NCI-H82 treated with DMSO at 0.1 percent for 48 hours (cell line): Measurements from ENCODE around the gene DAB2.
"Not testable (repeated sequence)": the region's sequence is repeated elsewhere in the genome, so short reads cannot be mapped to it uniquely, and the experiment has no call there.

Experiments
- DNase-seq: peaks from one replicate; lab custom pipeline; 2025; ENCODE audit not compliant: unreplicated experiment; lab: John Stamatoyannopoulos, UW

DAB2 gene

DNA sequence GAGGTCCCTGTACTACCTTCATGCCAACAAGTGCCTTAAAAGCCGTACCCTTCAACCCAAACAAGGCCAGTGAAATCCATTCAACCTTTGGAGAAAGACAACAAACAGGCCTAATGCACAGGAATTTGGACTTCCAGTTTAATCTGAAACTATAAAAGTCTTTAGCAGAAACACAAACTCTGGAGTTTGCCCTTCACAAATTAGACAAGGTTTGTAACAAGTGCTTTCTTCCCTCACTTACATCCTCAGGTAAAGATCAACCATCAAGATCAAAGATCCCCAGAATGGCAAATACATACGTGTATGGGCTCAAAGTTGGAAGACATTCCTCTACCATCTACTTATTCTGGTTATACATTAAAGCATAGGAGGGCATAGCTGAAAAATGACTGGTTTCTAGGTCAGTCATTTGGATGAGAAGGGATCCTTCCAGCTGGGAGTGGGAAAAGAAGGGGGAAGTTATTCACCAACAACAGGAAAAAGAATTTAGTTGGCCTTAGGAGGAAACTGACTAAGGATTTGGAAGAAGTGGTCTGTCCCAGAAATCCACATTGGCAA is 2.0 kb downstream of the DAB2 start:
- DNase-seq = no peak

DNA sequence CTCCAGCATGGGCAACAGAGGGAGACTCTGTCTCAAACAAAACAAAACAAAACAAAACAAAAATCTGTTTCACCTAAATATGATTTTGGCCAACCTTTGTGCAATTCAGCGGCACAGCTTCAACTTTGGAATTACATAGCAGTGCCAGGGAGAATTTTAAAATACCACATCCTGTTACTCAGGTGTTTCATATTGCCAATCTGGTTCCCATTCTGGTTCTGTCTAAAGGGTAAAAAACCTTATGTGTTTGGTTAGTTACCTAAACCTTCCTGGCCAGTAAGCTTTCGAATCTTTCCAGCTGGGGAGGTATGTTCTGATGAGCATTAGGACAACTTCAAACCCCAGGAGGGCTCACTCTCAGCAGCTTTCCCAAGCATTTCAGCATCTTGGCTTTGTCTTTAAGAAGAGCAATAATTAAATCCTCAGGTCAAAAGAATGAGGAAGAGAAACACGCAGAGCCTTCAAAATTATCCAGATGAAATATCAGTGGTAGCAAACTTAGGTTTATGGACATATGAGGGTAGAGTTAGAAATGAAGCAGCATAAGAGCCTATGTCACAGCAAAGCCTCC is 2.7 kb downstream of the DAB2 start:
- DNase-seq = no peak

DNA sequence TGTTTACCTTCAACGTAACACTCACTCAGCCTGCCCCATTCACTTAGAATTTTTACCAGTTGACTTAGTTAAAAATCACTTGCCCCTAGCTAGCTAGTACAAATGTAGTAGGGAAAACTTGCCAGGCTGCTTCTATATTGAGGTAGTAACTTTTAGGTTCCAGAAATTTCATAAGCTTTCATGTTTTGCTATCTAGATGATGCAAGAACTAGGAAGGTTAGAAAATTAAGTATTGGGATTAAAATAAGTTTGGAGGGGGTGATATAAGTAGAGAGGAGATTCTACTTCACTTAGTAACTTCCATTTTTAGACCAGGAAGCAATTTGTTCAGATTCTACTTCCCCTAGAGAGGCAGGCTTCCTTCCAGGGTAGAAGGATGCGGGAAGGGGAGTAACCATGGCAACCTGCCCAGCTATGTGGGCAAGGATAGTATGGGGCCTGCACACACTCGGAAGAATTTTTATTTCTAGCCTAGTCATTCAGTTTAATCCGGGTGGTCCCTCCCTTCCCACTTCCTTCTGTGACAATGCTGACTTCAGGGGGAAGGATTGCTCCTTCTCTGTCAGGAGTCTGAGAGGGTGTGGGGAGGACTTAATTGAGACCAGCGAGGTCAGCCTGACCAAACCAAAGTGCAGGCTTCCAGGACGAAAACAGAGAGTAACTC is 4.2 kb downstream of the DAB2 start:
- no peak for DNase-seq

DNA sequence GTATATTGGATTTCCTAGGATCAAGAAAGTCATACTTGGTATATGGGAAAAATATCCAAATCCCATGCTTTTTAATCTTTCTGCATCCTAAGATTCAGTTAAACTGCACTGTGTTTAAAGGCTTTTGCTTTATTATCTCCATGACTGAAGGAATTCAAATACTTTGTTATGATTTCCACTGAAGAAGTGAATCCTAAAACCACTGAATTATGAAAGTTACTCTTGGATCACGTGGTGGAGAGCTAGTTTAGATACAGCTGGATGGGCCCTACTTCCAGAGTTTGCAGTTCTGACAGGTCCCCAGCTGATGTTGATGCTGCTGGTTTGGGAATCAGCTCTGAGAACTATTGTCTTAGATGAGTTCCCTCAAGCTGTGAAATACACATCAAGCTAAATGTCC is 5.0 kb downstream of the DAB2 start:
- DNase-seq = no peak

DNA sequence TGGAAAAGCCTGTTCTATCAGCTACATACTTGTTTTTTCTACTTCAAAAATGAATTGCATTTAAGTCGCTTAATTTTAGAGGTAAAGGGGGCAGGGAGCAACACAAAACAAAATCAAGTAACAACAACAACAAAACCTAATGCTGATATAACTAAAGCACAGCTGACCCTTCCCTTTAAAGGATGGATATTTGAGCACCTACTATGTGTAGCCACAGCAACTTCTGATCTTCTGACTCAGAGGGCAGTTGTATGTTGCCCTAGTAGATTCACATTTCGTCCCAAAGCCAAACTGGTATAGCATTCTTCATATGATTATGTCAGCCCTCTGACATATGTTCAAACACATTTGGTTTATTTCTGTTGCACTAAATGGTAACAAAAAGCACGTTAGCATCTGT is 6.8 kb downstream of the DAB2 start:
- DNase-seq = no peak

DNA sequence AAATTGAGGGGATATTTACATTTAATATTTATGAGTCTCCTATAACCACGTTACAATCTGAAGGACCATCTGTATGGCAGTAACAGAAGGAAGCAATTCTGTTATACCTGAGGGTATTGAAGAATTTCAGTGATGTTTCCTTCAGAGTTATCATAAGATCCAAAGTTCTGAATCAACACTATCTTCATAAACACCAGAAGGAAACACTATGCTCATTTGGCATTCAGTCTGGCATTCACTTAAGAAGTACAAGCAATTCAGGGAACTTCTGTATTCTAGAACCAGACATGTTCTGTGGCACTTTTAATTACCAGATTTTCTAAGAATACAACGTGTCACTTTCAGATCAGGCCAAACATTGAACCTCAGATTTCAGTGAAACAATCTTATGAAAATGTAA is 9.6 kb downstream of the DAB2 start:
- no peak for DNase-seq

DNA sequence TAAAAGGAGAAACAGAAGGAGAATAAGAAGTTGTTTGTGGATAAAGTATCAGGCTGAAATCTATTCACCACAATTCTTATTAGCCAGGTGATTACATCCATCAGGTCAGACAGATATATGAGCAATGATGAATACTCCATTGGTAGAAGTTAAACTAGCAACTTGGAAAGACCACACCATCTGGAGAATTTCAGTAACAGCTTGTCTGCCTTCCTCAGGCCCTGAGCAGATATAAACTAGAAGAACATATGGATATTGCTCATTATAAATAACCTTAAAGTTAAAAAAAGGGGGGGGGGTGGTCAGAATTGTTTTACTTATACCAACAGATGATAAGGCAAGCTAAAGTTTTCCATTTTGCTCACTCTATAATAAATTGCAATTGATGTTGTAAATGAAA is 10.4 kb downstream of the DAB2 start:
- DNase-seq = no peak

DNA sequence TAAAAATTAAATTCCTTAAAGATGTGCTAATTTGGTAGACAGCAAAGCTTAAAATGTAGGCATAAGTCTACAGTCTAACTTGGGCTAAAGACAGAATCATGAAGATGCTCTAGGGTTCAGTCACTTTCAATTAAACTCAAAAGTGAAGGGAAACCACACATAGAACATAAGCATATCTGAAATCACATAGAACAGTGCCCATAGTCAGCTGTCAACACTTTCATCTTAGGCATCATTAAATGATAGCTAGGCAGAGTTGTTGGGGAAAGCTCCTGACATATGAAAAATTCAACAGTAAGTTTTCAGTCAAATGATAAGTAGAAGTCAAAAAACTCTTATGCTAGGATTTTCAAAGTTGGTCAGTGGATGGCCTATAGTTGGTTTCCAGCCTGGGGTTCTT is 11.0 kb downstream of the DAB2 start:
- DNase-seq = no peak

DNA sequence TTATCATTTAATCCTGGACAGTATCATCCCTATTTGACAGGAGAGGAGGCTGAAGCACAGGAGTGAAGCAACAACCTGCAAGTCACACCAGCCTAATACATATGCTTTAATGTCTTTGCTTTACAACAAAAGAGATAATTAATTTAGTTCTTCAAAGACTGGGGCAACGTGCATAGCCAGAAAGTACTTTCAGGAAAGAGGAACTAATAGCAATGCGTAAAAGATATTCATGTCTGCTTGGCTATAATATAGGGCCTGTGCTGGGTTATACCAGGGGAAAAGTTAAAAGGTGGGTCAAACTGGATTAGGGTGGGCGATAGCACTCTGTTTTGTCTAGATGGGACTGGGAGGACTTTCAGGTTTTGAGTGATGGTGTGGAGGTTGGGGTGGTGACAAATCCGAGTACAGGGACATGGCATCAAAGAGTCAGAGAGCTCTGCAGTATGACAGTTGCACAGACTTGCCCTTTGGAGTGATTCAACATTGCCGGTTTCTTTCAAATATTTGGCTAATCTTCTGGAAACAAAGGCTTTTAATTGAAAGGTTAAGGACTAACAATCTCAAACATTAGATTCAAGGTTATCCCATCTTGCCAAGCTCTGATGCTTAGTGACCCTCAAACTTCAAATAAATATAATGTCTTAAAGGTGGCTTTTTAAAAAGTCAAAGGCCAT is 11.9 kb downstream of the DAB2 start:
- DNase-seq = no peak

DNA sequence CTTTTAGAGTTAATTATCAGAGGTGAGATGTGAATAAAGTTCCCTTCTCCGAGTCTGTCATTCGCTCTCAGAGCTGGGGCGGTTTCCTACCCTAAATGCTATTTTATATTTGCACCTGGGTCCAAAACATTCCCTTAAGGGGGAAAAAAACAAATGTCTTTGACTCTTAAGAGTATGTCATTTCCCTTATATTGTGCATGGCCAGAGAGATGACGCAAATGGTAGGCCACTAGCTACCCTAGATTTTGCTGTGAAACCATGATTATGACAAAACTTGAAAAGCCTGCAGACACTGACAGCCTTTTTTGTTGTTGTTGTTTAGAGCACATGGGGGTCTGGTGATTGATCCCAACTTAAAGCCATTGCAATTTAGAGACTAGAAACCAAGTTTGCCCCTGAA is 12.8 kb downstream of the DAB2 start:
- no peak for DNase-seq

DNA sequence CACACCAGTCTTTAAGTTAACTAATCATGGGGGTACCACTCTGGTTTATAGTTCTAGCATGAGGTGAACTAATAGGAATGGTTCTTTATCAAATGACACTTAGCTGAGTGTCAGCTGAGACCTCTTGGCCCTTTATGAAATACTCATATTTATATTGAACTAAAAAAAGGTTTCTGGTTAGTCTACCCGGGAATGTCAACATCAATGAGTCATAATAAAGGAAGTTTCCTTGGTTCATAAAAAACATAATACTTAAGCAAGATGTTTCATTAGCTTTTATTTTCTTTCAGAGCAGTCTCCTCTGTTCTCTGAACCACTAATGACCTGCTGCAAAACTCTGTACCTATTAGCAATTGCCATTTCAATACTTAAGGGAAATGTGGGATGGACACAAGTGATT is 13.7 kb downstream of the DAB2 start:
- no peak for DNase-seq

DNA sequence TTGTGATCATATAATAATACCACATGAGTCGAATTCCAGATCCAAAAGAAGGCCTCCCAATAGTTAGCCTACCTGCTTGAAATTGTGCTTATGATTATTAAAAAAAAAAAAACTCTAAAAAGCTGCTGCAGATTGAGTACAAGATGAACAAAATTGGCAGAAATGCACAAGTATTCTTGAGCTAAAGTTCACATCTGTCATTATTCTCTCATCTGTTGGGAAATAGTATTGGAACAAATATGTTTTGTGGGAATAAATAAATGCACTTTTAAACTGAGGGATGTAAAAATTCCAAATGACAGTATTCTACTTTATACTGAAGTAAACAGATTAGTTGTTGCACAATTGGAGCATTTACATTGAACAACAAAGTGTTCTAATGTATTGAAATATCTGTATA is 15.7 kb downstream of the DAB2 start:
- no peak for DNase-seq

DNA sequence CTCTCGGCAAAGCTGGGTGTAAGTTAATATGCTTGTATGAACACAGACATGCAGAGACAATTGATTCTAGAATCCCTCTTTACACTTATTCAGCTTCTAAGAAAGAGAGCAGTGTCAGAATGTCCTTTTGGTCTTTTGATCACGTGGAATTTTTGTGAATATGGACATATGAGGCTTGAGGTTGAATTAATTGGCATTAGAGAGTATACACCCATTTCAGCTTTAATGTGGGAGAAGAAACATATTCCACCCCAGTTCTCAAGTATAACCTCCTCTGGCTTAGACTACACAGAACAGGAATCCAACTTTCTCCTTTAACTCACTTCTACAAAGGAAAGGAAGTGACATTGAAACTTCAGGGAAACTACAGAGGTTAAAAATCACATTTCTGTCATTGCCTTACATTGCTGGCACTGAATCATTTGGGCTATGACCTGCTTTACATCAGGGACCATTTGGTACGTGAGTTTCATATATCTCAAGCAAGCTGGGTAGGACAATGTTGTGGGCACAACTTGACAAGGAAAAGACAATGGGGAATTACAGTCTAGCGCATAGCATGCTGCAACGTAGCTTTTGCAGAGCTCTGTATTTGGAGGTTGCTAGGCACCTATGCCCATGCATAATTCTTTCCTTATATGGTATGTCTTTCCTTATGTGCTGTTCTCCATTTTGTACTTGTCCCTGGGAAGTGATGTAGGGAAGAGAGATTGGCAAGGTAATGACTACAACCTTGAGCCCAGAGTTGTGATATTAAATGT is 19.5 kb downstream of the DAB2 start:
- DNase-seq = no peak

DNA sequence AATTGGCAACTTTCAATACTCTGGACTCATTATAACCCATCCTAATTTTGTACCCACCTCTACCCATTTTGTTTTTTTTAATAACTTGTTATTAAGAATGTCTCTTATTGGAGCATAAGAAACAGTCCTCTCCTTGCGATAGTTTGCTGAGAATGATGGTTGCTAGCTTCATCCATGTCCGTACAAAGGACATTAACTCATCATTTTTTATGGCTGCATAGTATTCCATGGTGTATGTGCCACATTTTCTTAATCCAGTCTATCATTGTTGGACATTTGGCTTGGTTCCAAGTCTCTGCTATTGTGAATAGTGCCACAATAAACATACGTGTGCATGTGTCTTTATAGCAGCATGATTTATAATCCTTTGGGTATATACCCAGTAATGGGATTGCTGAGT is 21.0 kb downstream of the DAB2 start:
- DNase-seq = not testable (repeated sequence)

DNA sequence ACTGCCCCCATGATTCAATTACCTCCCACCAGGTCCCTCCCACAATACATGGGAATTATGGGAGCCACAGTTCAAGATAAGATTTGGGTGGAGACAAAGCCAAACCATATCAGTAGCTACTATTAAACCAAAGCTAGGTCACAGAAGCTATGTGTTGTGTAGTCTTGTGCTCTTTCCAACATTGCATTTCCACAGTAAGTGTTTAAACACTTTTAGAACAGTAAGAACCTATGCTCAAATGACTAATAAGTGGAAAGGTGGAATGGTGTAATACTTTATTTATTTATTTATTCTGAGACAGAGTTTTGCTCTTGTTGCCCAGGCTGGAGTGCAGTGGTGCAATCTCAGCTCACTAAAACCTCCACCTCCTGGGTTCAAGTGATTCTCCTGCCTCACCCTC is 22.6 kb downstream of the DAB2 start:
- not testable (repeated sequence) for DNase-seq

DNA sequence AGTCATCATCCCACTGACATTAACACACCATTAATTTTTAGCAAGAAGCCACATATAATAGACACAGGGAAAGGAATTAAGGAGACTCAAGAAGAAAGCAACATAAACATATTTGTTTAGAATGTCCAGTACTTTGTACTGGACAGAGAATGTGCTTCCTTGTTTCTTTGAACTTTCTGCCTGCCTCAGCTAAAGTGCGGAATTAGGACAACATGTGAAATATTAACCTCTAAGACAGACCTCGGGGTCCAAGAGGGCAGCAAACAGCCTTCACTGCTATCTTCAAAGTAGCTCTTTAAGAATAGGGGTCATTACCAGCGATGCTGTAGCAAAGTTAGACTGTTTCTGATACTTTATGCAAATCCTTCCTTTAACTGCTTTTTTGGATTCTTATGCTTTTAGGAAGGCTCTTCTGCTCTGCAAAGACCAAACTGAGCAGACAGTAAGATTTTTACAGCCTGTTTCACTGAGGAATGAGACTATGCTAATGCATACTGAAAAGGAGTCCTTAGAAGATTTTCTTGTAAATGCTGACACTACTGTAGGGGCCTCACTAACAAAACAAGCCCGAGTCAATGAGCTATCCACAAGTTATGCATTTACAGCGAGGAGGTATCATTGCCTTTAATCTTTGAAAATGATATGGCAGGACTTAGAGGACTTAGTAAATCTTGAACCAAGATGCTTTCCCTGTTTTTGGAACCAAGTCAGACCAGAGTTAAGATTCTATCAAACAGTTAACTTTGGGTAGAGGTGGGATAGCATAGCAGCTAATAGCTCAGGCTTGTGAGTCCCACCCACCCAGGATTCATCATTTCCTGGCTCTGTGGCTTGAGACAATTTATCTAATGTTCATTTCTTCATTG is 23.8 kb downstream of the DAB2 start:
- DNase-seq = no peak

DNA sequence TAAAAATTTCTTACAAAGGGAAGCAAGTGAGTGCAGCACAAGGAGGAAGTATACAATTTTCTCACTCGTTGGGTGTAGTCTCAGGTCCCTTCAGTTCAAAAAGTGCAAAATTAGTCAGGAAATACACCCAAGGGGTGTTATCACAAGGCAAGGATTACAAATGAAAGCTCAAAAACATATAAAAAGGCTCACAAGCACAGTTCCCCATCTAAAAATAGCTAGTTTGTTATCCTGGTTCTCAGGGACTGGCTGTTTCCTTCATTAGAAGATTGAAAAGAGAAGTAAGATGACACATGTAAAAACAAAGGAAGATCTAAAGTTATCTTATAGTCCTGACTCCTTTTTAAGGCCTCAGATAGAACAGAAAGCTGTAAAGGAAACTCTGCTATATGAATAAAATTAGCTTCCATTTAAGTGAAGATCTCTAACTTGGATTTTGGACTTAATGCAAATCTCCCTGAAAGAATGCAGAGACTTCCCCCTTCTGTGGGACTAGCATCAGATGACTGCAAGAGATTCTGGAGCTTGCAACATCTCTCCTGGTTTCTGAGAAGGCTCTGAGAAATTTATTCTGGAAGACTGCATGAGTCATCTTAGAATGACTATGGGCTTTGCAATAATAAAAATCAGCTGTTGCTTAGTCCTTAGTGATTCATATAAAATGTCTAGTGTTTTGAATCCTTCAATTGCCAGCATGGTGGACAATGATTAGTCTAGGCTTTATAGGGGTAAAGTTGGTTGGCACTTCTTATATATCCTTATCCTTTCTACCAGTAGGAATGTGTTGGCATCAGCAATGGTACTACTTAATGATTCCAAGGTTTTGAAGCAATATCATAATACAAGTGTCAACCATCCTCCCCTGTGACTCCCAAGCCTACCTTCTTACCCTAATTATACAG is 25.4 kb downstream of the DAB2 start:
- no peak for DNase-seq

DNA sequence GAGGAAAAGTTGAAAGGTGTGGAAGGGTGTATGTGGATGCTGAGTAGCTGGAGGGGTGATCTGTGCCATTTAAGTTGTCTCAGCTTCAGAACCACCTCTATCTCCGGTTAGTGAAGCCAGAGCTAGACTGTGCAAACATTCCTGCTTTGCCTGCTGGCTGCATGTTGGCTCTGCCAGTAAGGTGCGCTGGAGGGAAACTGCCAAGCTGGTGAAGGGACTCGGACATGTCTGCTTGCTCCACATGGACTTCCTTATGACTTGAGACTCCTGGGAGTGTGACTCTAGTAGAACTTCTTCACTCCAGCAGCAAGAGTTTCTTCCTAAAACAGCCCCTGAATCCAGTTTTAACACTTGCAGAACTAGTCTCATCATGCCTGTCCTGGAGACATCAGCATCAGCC is 27.9 kb downstream of the DAB2 start:
- DNase-seq = no peak

DNA sequence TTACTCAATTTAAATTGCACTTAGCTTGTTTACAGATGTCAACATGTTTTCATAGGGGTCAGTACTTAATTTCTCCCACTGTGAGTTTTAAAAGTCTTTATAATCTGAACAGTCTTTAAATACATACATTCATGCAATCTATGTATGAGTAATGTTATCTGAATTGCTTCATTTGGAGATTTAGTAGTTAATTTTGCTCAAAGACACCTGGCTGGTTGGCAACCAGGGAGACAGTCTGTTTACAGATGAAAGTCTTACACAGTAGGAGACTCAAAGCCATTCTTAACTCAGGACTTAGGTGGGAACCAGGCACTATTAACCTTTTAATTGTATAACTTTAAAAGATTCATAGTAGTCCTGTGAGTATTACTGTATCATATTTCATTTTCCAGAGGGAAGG is 29.3 kb downstream of the DAB2 start:
- DNase-seq = no peak

DNA sequence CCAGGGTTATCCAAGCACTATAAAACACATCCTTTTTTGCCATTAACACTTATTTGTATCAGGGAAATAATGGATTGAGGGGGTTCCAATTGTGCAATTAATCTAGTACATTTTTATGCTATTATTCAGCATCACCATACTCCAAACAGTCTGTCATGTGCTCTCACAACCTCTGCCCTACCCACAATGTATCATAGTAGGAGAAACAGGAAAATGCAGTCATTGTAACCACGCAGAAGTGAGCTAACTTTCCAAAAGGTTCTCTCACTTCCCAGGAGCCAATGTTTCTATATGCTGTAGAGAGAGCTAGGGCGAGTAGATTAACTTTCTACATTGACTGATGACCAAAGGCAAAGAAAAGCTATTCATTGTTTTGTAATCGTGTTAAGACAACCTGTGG is 29.8 kb downstream of the DAB2 start:
- DNase-seq = no peak
